Mesothelial cell of epicardium (in vitro differentiated cells): ENCODE results near the gene COL19A1. TPM values are rescaled to one million over a fixed set of nuclear protein-coding genes. Genes with fewer than 3 reads are reported as not detected.

ENCODE experiments used
- DNase-seq, 2 experiments: peaks; one replicate each; pipeline ENCODE4 v3.0.0; 2021; ENCODE audit warnings: low spot score in 2 of 2; ENCODE audit not compliant: unreplicated experiment in 2 of 2
- H3K27ac Mint-ChIP-seq: 2 replicates; pipeline ENCODE4 v1.8.0; 2021; ENCODE audit warnings: mixed read lengths
- H3K27me3 Mint-ChIP-seq: 2 replicates; pipeline ENCODE4 v1.8.0; 2021; ENCODE audit warnings: low read depth, mixed read lengths
- H3K36me3 Mint-ChIP-seq: 2 replicates; pipeline ENCODE4 v1.8.0; 2021; ENCODE audit warnings: mixed read lengths
- H3K4me1 Mint-ChIP-seq: 2 replicates; pipeline ENCODE4 v1.8.0; 2021; ENCODE audit warnings: mixed read lengths
- H3K4me3 Mint-ChIP-seq: 2 replicates; pipeline ENCODE4 v1.8.0; 2021; ENCODE audit warnings: mild to moderate bottlenecking, moderate library complexity, mixed read lengths
- H3K9me3 Mint-ChIP-seq: 2 replicates; pipeline ENCODE4 v1.8.0; 2021; ENCODE audit warnings: mixed read lengths
- total RNA-seq: library from RNA; stranded (reverse); gene quantifications from 3 replicates; pipeline ENCODE4 v1.2.1, GENCODE V29; 2021
- TF ChIP-seq, protein P1 (sequence below): fragments of 200-600 bp; sonication (generic); IDR thresholded peaks from one replicate; pipeline ENCODE4 v1.5.0; 2021; ENCODE audit warnings: antibody characterized with exemption; ENCODE audit not compliant: unreplicated experiment

Gene COL19A1
- total RNA-seq, 1 donor from 2014 or later = 0.25 TPM

DNA sequence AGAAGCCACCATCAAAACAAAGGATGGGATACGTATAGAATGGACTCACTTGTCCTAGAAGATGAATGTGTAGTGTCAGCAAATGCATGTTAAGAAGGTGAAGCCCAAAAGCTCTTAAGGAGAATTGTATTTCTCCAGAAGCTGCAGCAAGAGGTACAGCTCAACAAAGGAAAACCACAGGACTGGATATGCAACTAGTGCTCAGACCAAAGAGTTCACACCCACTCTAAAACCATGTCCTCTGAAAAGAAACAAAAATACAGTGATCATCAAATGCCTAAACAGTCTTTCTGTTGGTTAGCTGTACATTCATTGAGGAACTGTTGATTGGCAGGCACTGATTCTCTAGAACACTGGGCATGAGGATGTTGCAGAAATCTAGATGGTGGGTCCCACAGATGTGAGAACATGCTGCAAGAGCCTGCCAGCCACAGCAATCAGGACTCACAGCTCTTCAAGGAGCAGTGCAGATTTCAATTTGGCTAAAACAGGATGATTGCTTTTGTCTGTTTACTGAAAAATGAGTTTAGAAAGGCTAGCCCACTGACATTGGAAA, 342.0 kb downstream of the COL19A1 start:
- peaks cover 6% of the 10 kb centered on the region for H3K4me1 Mint-ChIP-seq
- TF ChIP-seq, protein P1, sequence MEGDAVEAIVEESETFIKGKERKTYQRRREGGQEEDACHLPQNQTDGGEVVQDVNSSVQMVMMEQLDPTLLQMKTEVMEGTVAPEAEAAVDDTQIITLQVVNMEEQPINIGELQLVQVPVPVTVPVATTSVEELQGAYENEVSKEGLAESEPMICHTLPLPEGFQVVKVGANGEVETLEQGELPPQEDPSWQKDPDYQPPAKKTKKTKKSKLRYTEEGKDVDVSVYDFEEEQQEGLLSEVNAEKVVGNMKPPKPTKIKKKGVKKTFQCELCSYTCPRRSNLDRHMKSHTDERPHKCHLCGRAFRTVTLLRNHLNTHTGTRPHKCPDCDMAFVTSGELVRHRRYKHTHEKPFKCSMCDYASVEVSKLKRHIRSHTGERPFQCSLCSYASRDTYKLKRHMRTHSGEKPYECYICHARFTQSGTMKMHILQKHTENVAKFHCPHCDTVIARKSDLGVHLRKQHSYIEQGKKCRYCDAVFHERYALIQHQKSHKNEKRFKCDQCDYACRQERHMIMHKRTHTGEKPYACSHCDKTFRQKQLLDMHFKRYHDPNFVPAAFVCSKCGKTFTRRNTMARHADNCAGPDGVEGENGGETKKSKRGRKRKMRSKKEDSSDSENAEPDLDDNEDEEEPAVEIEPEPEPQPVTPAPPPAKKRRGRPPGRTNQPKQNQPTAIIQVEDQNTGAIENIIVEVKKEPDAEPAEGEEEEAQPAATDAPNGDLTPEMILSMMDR = no peak
- H3K27me3 Mint-ChIP-seq = peaks cover 20% of the 10 kb centered on the region
- H3K9me3 Mint-ChIP-seq = no peaks in the 10 kb centered on the region
- no peaks in the 10 kb centered on the region for H3K36me3 Mint-ChIP-seq
- no peak for DNase-seq
- no peak overlapping the region for H3K4me3 Mint-ChIP-seq
- H3K27ac Mint-ChIP-seq = no peak overlapping the region

DNA sequence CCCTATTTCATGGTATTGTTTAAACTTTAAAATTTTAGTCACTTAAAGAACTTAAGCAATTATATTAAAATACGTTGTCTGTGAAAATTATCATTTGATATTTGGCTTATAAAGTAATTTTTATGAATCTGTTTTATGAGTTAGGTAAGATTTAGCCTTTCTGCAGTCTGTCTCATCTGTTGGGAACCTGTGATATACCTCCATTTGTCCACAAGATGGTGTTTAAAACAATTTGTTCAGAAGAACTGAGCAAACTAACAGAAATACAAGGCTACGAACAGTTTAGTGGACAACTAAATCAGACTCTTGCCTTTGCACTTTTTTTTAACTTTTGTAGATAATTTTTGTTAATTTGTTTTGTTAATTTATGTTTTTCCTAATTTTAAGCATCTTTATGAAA, 344.1 kb downstream of the COL19A1 start:
- Mint-ChIP-seq H3K4me1 (peaks cover 14% of the 10 kb centered on the region), H3K9me3 (no peaks in the 10 kb centered on the region), H3K4me3 (no peak overlapping the region), H3K36me3 (no peaks in the 10 kb centered on the region), H3K27me3 (peaks cover 25% of the 10 kb centered on the region), H3K27ac (no peak overlapping the region)
- no peak for DNase-seq
- TF ChIP-seq, protein P1 = peak; percentile 41

DNA sequence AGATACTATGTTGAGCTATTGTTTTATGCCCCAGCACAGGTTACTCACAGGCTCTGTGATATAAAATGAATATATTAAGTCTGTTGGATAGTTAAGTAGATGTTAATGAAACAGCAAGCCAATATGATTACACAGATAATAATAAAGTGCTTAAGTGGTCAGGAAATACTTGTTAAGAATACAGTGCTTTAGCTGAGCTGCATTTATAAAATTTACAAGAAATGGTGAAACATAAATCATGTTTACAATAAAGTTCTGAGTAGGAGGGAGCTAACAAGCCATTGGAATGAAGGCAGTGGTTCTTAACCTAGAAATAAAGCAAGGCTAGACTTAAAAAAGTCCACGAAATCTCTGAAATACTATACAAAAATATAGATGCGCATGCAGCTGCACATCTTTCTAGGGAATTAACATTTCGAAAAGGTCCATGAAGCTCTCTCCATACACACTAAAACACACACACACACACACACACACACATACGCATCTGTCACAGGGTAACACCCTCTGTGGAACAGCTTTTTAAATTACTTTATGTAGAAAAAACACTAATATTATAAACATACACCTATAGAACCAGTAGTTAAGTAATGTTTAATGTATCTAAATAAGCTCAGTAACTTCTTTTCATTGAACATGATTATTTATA, 349.2 kb downstream of the COL19A1 start:
- H3K27me3 Mint-ChIP-seq = peaks cover 45% of the 10 kb centered on the region
- TF ChIP-seq, protein P1 = no peak
- no peak overlapping the region for H3K4me3 Mint-ChIP-seq
- no peaks in the 10 kb centered on the region for H3K9me3 Mint-ChIP-seq
- DNase-seq = no peak
- H3K36me3 Mint-ChIP-seq = no peaks in the 10 kb centered on the region
- no peak overlapping the region for H3K27ac Mint-ChIP-seq
- peaks cover 13% of the 10 kb centered on the region for H3K4me1 Mint-ChIP-seq

DNA sequence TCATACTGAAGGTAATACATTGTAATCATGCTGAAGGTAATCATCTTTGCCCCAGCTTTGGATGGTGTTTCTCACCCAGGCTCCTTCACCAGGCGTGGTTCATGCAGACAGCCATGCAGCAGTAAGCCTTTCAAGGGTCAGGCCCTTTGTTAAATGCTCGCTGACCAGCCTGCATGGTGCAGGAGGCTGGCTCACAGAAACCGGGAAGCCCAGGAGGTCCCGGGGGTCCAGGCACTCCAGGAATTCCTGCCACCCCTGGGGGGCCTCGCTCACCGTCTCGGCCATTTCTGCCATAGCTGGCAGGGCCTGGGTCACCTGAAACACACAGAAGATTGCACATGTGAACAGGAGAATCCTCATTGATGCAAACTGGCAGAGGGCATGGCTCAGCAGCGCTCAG, 350.4 kb downstream of the COL19A1 start:
- H3K36me3 Mint-ChIP-seq = no peaks in the 10 kb centered on the region
- H3K4me1 Mint-ChIP-seq = peaks cover 18% of the 10 kb centered on the region
- TF ChIP-seq, protein P1 = no peak
- no peak overlapping the region for H3K4me3 Mint-ChIP-seq
- H3K9me3 Mint-ChIP-seq = no peaks in the 10 kb centered on the region
- peaks cover 41% of the 10 kb centered on the region for H3K27me3 Mint-ChIP-seq
- no peak overlapping the region for H3K27ac Mint-ChIP-seq
- DNase-seq = no peak

DNA sequence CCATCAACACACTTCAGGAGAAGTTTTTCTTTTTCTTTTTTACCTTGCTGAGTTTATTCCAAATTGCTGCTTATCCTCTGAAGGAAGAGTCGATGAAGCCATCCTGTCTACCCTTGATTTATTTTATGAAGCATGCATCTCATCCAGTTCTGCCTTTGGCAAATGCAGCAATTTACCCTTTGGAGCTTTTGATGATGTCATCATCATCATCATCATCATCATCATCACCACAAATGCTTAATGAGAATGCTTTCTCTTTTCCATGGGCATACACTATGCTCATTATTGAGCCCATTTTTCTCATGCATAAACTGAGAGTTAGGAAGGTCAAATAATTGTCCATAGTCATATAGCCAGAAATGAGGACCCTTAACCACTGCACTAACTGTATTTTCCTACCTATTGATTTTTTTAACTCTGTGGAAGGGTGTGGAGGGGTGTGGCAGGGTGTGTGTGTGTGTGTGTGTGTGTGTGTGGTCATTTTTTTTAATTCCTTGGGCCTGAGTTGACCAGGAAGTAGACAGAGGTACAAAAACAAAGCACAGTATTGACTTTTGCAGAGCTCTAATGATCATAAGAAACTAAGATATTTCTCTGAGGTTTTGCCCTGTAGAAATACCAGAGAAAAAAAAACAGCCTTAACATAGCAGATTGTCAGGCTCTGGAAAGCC, 353.7 kb downstream of the COL19A1 start:
- TF ChIP-seq, protein P1 = no peak
- H3K9me3 Mint-ChIP-seq = no peaks in the 10 kb centered on the region
- H3K4me1 Mint-ChIP-seq = peaks cover 18% of the 10 kb centered on the region
- no peak for DNase-seq
- H3K27me3 Mint-ChIP-seq = peaks cover 38% of the 10 kb centered on the region
- H3K27ac Mint-ChIP-seq = no peak overlapping the region
- H3K36me3 Mint-ChIP-seq = no peaks in the 10 kb centered on the region
- H3K4me3 Mint-ChIP-seq = no peak overlapping the region
